Prostate gland (tissue), 2 donors: ENCODE data around the gene KCNN2.

Experiments
- POLR2A ChIP-seq: fragments of 450-650 bp; IDR thresholded peaks from one replicate; pipeline ENCODE4 v1.6.1; 2016; ENCODE audit warnings: antibody characterized with exemption, mild to moderate bottlenecking
- POLR2AphosphoS5 ChIP-seq: sonication (generic); formaldehyde crosslinking; IDR thresholded peaks from one replicate; pipeline ENCODE4 v1.6.1; 2017; ENCODE audit warnings: antibody characterized with exemption
- TF ChIP-seq, protein P1 (sequence below), 4 experiments: fragments of 200-600 bp in 2 of 4; fragments of 450-650 bp in 2 of 4; sonication (generic) in 2 of 4; IDR thresholded peaks; 1 replicate in 3 of 4; 2 replicates in 1 of 4; pipeline ENCODE4 v1.5.1; 2016 to 2019; ENCODE audit warnings: antibody characterized with exemption in 4 of 4, mild to moderate bottlenecking in 2 of 4, moderate library complexity in 2 of 4

DNA sequence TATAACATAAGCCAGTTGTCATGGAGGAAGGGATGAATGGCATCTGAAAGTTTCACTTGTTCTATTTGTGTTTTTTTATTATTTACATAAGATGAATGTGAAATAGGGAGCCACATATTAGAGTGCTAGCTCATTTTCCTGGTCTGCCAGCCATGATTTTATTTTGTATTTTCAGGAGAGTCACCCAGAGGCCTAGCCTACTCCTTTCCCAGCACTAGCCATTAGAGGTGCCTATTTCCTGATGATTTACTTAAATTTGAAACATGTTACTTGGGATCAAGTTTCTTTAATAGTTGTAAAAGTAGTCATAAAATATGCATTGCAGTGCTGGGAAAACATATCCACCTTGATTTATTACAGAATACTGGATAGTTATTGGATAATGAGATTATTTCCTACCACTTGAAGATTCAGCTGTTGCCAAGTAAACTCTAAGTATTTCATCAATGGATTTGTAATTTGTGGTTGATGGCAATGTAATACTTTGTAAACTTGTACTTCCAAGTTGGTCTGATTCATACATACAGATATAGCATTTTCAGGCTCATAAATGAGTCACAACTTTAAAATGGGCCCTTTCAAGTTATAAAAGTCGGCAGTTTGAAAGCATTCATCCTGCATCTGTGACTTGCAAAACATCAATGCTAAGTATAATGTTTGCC lies 50.8 kb downstream of the KCNN2 start:
- TF ChIP-seq, protein P1, sequence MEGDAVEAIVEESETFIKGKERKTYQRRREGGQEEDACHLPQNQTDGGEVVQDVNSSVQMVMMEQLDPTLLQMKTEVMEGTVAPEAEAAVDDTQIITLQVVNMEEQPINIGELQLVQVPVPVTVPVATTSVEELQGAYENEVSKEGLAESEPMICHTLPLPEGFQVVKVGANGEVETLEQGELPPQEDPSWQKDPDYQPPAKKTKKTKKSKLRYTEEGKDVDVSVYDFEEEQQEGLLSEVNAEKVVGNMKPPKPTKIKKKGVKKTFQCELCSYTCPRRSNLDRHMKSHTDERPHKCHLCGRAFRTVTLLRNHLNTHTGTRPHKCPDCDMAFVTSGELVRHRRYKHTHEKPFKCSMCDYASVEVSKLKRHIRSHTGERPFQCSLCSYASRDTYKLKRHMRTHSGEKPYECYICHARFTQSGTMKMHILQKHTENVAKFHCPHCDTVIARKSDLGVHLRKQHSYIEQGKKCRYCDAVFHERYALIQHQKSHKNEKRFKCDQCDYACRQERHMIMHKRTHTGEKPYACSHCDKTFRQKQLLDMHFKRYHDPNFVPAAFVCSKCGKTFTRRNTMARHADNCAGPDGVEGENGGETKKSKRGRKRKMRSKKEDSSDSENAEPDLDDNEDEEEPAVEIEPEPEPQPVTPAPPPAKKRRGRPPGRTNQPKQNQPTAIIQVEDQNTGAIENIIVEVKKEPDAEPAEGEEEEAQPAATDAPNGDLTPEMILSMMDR (IDR thresholded peaks at IDR 0.05): no peak
- TF ChIP-seq POLR2A (no peak), POLR2AphosphoS5 (peak; percentile 47)
